GM21737 (cell line): ENCODE measurements around the gene SUN3.
"Not testable (repeated sequence)": the region's sequence is repeated elsewhere in the genome, so short reads cannot be mapped to it uniquely, and the experiment has no call there.

Experiments used
- ATAC-seq: cut with Tn5 transposase; IDR thresholded peaks from one replicate; pipeline ENCODE4 v1.9.1; 2021; ENCODE audit warnings: mild to moderate bottlenecking, moderate library complexity; ENCODE audit not compliant: unreplicated experiment

The SUN3 gene

DNA sequence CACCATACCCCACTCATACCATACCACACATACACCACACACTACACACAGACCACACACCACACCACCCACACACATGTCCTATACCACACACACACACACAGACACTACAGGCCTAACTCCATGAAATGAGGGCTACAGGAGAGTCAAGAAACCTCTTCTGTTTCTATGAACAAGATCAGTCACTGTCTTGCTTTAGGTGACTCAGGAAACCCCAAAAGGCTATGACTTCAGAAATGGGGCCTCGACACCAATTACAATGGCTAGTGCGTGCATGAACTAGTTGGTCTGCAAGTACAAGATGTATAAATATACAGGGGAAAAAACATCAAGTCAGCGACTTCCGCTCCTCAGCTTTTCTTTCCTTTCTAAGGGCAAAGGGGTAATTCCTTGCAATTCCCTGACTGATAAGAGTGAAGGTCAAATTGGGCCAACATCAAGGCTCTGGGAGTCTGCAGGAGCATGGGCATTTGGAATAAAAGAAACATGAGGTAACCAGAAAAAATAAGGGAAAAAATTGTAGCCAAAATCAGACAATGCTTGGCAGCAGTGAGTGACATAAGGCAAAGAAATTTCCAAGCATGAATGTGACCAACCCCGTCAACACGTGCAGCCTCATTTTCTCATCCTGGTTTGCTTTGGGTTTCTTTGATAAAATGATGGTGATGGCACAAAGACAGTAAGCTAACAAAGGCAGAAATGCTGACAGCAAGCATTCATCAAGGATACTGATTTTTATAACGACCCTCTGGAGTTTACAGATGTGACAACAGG, 82.1 kb downstream of the SUN3 start:
- no peak for ATAC-seq

DNA sequence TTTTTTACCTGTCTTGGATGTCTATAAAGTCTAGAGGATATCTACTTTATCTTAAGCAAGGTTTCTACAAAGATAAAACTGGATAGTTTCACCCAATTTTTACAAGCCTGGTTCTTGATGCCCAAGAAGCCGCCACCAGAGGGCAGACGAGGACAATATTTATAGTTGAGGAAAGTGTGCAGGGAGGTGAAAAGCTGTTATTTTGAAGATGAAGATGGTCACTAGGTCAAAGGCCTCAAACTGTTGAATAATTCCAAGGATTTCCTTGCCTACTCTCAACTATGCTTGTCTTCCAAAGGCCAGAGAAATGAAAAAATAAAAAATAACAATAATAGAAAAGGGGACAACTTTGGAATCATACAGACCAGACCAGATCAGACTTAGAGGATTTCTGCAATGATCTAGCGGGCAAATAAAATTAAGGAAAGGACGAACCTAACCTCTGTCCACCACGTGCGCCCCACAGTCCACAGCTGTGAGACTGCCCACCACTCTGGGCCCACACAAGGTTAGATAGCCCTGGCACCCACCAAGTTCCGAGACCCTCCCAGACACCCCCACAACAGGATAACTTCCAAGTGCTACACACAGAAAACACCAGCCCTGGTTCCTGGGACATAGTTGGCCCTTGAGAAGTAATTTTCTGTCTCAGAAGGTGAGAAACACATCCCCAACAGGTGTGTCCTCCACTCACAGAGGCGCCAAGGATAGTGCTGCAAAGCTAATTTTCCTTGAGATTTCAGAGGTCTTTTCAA, 83.5 kb downstream of the SUN3 start:
- no peak for ATAC-seq

DNA sequence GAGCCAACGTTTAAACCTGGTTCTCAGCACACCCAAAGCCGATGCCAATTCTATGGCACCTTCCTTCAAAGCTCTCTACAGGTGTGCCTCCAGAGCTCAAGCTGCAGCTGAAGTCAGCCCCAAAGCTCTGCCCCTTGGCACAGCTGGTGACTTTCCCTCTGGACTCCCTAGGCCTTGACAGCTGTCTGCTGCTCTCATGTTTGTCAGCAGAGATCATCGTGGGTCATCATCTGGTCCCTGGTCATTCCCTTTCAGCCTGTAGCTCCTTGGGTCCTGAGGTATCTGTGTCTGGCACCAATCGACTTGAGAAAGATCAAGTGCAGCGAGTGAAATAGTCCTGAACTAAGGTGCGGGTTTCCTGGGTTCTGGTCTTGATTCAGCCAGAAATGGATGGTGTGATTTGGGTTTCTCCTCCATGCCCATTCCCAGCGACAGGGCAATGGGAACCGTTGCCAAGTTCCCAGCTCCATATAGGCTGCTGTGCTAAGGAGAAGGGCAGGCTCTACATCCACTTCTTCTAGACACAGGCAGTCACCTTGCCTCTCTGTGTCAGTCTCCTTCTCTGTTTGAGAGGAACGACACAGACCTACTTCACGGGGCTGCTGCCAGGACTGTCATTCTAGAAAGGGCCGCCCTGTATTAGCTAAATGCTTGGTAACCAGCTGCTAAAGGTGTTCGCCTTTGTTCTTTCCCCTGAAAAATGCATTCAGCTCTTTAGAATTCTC, 84.2 kb downstream of the SUN3 start:
- ATAC-seq = no peak

DNA sequence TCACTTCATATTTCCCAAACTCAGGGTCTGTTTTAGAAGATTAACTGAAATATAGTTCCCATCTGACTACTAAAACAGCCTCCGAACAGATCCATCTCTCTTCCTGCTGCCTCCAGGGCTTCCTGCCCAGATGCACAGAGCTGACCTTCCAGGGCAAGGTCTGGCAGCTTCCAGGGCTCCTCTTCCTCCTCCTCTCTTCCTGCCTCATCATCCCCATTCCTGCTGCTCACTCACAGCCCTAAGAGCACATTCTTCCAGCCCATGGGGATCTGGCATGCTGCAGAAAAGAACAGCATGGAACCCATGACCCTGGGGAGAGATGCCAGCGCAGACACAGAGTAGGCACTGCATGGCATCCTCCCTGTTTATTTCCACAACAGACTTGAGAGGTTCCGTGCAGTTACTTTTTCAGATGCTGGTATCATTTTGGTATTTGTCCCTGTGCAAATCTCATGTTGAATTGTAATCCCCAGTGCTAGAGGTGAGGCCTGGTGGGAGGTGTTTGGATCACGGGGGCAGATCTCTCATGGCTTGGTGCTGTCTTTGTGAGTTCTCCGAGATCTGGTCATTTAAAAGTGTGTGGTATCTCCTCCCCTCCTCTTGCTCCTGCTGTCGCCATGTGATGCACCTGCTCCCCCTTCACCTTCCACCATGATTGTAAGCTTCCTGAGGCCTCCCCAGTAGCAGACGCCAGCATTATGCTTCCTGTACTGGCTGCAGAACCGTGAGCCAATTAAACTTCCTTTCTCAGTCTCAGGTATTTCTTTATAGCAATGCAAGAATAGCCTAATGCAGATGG, 85.0 kb downstream of the SUN3 start:
- no peak for ATAC-seq

DNA sequence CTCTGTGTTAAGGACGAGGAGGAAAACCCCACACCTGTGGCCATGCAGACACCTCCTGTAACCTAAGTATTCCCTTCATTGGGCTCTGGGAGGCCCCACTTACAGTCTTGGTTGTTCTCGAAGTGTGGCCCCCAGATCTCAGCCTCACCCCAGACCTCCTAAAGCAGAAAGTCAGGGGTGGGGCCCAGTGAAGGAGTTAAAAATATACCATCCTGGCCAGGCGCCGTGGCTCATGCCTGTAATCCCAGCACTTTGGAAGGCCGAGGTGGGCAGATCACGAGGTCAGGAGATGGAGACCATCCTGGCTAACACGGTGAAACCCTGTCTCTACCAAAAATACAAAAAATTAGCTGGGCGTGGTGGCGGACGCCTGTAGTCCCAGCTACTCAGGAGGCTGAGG, 86.3 kb downstream of the SUN3 start:
- not testable (repeated sequence) for ATAC-seq

DNA sequence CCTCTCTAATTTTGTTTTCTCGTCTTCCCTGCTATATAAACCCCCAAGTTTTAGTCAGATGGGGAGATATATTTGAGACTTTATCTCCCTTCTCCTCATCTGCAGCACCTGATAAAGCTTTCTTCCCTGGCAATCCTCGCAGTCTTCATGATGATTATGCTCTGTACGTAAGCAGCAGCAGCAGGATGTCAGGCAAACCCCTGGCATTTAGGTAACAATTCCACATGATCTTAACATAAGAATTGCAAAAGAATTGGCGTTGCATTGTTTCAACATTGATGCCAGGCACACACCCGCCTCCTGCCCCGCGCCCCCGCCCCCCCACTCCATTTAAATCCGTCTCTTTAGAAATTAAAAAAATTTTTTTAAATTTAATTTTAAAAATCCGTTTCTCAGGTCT, 86.8 kb downstream of the SUN3 start:
- ATAC-seq = no peak

DNA sequence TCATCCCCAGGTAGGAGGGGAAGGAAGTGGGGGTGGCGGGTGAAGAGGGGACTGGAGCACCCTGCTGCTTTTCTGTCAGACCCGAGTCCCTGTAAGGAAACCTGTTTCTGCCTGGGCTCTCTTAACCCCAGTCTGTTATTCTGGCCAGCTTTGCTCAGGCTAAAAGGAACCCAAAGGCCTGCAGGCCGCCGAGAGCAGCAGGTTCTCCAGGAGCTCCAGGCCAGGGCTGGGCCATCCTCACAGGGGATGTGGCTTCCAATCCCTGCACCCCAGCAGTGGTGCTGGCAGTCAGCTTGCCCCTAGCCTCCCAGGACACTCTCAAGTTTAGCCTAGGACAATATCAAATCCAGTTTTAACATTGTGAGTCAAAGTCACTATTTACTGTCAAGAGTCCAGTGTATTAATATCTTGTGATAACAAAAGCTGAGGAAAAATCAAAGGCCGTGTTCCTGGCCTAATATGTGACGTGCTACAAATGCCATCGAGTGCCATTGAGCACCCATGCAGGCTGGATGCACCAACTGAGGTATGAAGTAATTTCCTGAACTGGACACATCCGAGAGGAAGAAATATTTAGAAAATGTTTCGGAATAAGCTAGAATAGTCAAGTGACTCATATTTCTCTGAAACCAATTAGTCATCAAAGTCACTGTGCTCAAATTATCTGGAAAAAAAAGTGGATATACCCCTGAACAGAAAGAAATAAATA, 87.6 kb downstream of the SUN3 start:
- no peak for ATAC-seq

DNA sequence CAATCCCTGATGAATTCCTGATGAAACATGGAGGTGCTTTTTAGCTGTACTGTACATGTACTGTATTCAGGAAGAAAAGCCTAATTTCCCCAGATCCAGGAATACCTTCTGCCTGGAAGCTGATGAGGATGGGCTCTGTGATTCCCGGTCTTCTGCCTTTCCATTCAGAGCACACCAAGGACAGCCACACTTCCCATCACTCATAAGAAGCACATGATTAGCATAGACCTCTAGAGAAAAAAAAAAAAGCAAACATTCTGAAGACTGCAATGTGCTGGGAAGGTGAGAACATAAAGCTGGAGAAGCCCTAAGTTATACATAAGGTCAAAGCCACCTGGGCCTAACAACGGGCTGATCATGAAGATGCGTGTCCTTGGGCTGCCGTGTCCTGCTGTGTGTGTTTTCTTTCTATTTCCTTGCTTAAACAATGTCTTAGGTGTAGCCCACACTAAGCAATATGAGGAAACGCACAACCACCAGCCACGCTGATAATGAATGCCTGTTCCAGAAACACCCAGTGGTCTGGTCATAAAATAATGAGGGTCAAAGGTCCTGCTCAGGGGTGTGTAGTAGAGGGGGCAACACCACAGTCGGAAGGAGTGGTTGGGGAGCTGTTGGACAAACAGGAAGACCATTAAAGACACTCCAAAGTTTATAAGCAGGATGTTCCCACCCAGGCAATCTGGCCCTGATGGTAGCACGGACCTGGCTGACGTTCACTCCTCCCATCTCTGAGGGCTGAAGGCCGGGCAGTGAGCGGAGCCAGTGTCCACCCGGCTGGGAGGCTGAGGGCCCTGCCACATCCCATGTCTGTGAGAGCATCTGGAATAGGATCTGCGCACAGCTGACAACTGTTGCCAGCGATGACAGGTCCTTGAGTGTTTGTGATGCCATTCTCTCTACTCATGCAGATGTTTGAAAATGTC, 88.6 kb downstream of the SUN3 start:
- no peak for ATAC-seq

DNA sequence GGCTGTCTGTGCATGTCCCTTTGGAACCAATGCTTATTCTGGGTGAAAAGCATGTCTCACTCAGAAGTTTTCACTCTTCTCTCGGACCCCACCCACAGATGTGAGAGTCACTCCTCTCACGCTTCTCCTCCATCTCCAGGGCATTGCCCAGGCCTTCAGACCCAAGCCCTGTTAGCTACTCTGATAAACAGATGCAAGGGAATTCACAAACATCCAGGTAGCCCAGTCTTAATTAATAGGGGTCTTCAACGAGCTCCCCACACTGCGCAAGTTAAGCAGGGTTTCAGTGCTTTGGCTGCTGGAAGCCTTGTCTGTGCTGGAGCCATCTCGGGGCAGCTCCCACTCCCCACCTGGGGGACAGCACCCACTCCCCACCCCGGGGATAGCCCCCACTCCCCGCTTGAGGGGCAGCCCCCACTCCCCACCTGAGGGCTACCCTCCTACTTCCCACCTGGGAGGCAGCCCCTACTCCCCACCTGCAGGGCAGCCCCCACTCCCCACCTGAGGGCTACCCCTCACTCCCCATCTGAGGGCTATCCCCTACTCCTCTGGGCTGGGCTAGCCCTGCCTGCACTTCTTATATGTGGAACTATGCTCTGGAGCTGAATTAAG, 89.4 kb downstream of the SUN3 start:
- no peak for ATAC-seq

DNA sequence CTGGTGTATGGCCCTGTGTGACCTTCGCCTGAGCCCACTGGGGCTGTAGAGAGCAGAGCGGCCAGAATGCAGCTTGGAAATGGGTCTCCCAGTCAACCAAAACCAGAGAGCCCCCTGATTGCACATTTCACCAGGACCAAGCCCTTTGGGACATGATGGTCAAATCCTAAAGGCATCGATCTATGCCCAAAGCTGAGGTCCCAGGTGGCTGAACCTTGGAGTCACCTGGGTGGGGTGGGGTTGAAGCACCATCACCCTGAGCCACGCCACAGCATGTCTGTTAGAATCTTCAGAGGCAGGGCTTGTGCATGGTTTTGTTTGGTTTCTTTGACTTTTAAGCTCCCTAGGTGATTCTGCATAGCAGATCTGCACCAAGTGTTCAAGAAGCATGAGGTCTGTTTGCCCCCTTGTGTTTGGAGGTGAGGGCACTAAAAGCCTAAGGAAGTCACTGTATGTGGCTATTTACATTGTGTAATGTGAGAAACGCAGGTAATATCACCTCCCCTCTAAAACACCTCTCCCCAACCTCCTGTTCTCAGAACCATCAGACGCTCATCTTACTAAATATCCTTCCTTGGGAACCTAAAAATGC, 90.2 kb downstream of the SUN3 start:
- ATAC-seq = no peak

DNA sequence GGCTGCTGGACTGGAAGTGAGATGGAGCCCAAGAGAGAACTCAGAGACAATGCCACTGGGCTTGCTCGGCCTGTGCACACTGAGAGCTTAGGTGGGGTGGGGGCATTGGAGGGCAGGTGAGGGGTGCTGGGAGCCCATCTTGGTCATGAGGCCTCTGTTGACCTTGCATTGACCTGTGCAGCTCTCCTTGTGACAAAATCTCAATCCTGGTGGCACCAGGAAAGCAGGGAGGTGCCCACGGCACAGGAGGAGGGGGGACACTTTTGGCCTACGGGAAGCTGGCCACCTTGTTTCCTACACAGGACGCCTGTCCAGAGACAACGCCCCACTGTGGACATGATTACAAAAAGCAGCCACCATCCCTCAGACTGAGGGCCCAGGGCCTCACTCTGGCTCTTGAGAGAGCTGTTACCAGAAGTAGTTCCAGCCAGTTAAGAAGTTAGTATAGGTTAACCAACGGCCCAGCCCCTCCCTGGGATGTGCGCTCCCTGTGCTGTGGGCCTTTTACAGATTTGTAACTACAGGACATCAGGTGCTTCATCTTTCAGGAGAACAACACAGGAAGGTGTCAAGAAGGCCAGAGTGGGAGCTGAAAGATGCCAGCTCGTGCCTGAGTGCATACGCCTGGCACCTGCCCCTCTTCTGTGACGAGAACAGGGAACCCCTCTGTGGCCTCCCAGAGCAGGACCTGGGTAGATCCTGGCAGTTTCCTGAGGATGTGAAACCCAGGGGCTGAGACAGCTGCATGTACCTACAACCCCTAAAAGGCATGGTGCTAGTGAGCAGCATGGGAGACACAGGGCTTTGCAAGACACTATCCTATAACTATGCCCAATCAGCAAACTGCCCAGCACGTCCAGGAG, 91.0 kb downstream of the SUN3 start:
- ATAC-seq = peak; percentile 56
